ENCODE results near the gene ZSCAN26. TPM values are rescaled to one million over a fixed set of nuclear protein-coding genes. Genes with fewer than 3 reads are reported as not detected.

Gene ZSCAN26
- total RNA-seq, 2 donors from 2014 or later: 8.2 to 22.8 TPM

- DNase-seq (no peak), ATAC-seq (no peak)
- H3K4me1 ChIP-seq: peaks cover 16% of the 10 kb centered on the region
- H3K36me3 ChIP-seq (replicated peaks in 1 of 2; ENCODE audit: insufficient read depth in 1 of 2, low read depth in 2 of 2): peaks cover 0 to 14% of the 10 kb centered on the region in 2 donors
- H3K27me3 ChIP-seq: no peaks in the 10 kb centered on the region
- peak overlapping the region in 1 of 2 donors; percentile 86 for H3K4me3 ChIP-seq
- intact Hi-C loops (cut with DNase I): no loop called here
- WGBS, 2 donors: 53 to 55% methylated on average over 9 of the region's 9 CpGs
- peak overlapping the region in 2 of 4 donors; percentile 34 to 80 for H3K27ac ChIP-seq
- no peaks in the 10 kb centered on the region for H3K9me3 ChIP-seq
- TF ChIP-seq CTCF (IDR thresholded peaks at IDR 0.05) (no peak), POLR2A (IDR thresholded peaks at IDR 0.05) (no peak)
Measured at GRCh38 chr6:28224131-28225055, 42.5 kb upstream of the ZSCAN26 start.

DNA sequence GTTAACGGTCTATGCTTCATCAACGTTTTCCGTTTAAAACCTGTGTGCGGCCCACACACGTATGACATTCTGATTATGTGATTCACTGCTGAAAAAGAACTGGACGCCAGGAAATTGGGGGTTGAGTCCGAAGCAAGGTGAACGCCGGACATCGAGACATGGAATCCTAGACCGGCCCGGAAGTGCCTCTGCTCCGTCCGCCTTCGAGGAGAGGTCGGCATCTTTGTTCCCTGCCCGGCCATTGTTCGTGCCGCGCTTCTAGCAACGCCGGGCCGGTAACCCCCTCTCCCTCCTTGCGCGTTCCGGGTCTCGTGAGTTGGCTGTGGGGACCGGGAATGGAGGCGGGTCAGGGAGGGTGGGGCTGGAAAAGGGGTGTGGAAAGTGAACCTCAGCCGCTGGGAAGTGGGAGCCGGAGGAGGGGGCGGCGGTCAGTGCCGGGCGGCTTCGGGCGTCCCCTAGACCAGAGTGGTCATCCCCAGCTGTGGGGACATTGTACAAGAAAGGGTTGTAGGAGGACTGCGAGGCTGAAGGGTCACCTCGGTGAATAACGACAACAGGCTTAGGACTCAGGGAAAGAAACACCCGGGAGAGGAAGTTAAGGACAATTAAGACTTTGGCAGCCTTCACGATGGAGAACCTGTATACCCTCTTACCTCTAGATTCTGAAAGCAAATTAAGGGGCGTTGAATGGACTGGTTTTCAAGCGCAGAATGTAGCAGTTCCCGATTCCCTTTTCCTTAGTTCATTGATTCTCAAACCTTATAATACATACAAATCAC lies 41.7 kb upstream of the ZSCAN26 start, which contains the start of gene ZSCAN9:
Gene ZSCAN9 (plus strand): TSS at position 220 of the 779 bp plus-strand sequence. CDS start 1,810 bp downstream, outside the sequence.
- WGBS, 2 donors: 0 to 1% methylated on average over 35 to 45 of the region's 45 CpGs
- intact Hi-C loops (cut with DNase I): no loop called here
- Histone ChIP-seq H3K27me3 (no peaks in the 10 kb centered on the region), H3K36me3 (replicated peaks in 1 of 2; ENCODE audit: insufficient read depth in 1 of 2, low read depth in 2 of 2) (peaks cover 0 to 14% of the 10 kb centered on the region in 2 donors), H3K27ac (peak within 1 kb of the TSS in 3 of 4 donors; percentile 34 to 80 (median 60)), H3K4me3 (peak within 1 kb of the TSS; percentile 47 to 86), H3K9me3 (no peaks in the 10 kb centered on the region), H3K4me1 (peaks cover 15% of the 10 kb centered on the region)
- no peak for TF ChIP-seq CTCF (IDR thresholded peaks at IDR 0.05)
- peak in 2 of 3 donors; percentile 42 to 58 for TF ChIP-seq POLR2A (IDR thresholded peaks at IDR 0.05)
- DNase-seq: peak; percentile 87 to 92 (median 88)
- ATAC-seq: peak; percentile 99

GRCh38 chr6:28226460-28226859 lies 40.5 kb upstream of the ZSCAN26 start:
- peaks cover 0 to 17% of the 10 kb centered on the region in 2 donors for H3K36me3 ChIP-seq (replicated peaks in 1 of 2; ENCODE audit: insufficient read depth in 1 of 2, low read depth in 2 of 2)
- H3K4me3 ChIP-seq: no peak overlapping the region
- H3K27me3 ChIP-seq: no peaks in the 10 kb centered on the region
- peaks cover 15% of the 10 kb centered on the region for H3K4me1 ChIP-seq
- 93 to 97% methylated on average over 2 of the region's 2 CpGs for WGBS, 2 donors
- intact Hi-C loops (cut with DNase I): no loop called here
- ATAC-seq: no peak
- no peak for DNase-seq
- no peak for TF ChIP-seq CTCF (IDR thresholded peaks at IDR 0.05)
- TF ChIP-seq POLR2A (IDR thresholded peaks at IDR 0.05): no peak
- no peak overlapping the region for H3K27ac ChIP-seq
- H3K9me3 ChIP-seq: no peaks in the 10 kb centered on the region

DNA sequence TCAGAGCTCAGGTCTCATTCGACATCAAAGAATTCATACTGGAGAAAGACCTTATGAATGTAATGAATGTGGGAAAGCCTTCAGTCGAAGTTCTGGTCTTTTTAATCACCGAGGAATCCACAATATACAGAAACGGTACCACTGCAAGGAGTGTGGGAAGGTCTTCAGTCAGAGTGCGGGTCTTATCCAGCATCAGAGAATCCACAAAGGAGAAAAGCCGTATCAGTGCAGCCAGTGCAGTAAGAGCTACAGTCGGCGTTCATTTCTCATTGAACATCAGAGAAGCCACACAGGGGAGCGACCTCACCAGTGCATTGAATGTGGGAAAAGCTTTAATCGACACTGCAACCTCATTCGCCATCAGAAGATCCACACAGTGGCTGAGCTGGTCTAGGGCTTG lies 34.2 kb upstream of the ZSCAN26 start:
- Histone ChIP-seq H3K4me3 (no peak overlapping the region), H3K36me3 (replicated peaks in 1 of 2; ENCODE audit: insufficient read depth in 1 of 2, low read depth in 2 of 2) (peaks cover 0 to 24% of the 10 kb centered on the region in 2 donors), H3K27ac (no peak overlapping the region), H3K27me3 (no peaks in the 10 kb centered on the region), H3K4me1 (no peaks in the 10 kb centered on the region), H3K9me3 (no peaks in the 10 kb centered on the region)
- TF ChIP-seq POLR2A (IDR thresholded peaks at IDR 0.05) (no peak), CTCF (IDR thresholded peaks at IDR 0.05) (no peak)
- ATAC-seq (no peak), DNase-seq (no peak)
- intact Hi-C loops (cut with DNase I): no loop called here
- WGBS, 2 donors: 91 to 94% methylated on average over 11 of the region's 11 CpGs

Data from body of pancreas (tissue), 4 donors.